ENCODE measurements around the gene FANCI.
A peak's percentile ranks its signal among the peaks of the same experiment; 100 is the strongest.

Gene FANCI

GRCh38 chr15:89358435-89358754 lies 114.6 kb downstream of the FANCI start:
- Histone ChIP-seq H3K27me3 (ENCODE audit: low read depth, low read length) (peaks cover 32% of the 10 kb centered on the region), H4K20me1 (ENCODE audit: insufficient read depth, low read length) (no peaks in the 10 kb centered on the region), H3K4me1 (ENCODE audit: low read length) (peaks cover 23% of the 10 kb centered on the region), H3K27ac (ENCODE audit: low read length) (no peak overlapping the region), H3K9ac (ENCODE audit: low read length) (peak overlapping the region; percentile 68; the same call in 1 of the 2 replicates), H3K36me3 (replicated peaks; ENCODE audit: low read depth, low read length) (no peaks in the 10 kb centered on the region), H3K79me2 (ENCODE audit: low read length) (no peaks in the 10 kb centered on the region), H3K4me2 (ENCODE audit: low read length) (peak overlapping the region; percentile 72), H2AFZ (ENCODE audit: low read depth, low read length) (no peak overlapping the region), H3K4me3 (ENCODE audit: low read length) (peak overlapping the region; percentile 78), H3K9me3 (ENCODE audit: insufficient read depth, low read length) (no peaks in the 10 kb centered on the region)
- no peak for TF ChIP-seq EZH2phosphoT487 (IDR thresholded peaks at IDR 0.05; ENCODE audit: low read depth)
- no peak for TF ChIP-seq CTCF (IDR thresholded peaks at IDR 0.05; ENCODE audit: low read depth, low read length)

DNA sequence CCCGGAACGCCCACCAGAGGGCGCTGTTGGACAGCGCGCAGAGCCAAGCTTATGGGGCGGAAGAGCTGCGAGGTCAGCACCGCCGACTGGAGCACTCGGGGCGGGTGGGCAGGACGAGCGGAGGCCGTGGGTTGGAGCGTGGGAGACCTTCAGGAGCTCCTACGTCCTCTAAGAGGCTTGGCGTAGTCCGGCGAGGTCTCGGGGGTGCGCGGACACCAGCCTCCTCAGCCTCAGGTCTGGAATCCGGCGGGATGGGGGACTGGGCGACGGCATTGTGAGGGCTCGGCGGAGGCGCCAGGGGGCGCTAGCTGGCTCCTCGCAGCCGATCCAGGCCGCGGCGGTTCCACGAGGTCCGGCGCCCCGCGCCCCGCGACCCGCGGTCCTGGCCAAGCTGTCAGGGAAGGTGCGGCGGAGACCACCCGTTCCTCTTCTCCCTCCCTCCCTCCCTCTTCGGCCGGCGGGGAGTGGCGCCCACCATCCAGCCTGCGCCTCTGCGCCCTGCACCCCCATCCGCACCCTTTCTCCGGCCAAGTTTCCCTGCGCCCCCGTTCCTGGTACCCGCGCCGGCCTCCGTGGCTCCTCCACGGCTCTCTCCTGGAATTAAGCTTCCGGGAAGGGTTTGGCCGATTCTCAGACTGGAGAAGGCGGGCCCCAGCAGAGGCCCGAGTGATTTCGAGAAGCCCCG lies 115.1 kb downstream of the FANCI start:
- H3K27me3 ChIP-seq (ENCODE audit: low read depth, low read length) = peaks cover 32% of the 10 kb centered on the region

GRCh38 chr15:89359471-89360293 lies 115.9 kb downstream of the FANCI start:
- H3K9ac ChIP-seq (ENCODE audit: low read length) = peak overlapping the region; percentile 68; the same call in 1 of the 2 replicates
- H3K9me3 ChIP-seq (ENCODE audit: insufficient read depth, low read length) = no peaks in the 10 kb centered on the region
- H3K27ac ChIP-seq (ENCODE audit: low read length) = no peak overlapping the region
- H3K79me2 ChIP-seq (ENCODE audit: low read length) = no peaks in the 10 kb centered on the region
- H4K20me1 ChIP-seq (ENCODE audit: insufficient read depth, low read length) = no peaks in the 10 kb centered on the region
- H3K4me2 ChIP-seq (ENCODE audit: low read length) = peak overlapping the region; percentile 72
- no peaks in the 10 kb centered on the region for H3K36me3 ChIP-seq (replicated peaks; ENCODE audit: low read depth, low read length)
- peaks cover 23% of the 10 kb centered on the region for H3K4me1 ChIP-seq (ENCODE audit: low read length)
- peaks cover 30% of the 10 kb centered on the region for H3K27me3 ChIP-seq (ENCODE audit: low read depth, low read length)
- peak overlapping the region; percentile 88 for H2AFZ ChIP-seq (ENCODE audit: low read depth, low read length)
- peak overlapping the region; percentile 78 for H3K4me3 ChIP-seq (ENCODE audit: low read length)
- TF ChIP-seq EZH2phosphoT487 (IDR thresholded peaks at IDR 0.05; ENCODE audit: low read depth) (no peak), CTCF (IDR thresholded peaks at IDR 0.05; ENCODE audit: low read depth, low read length) (no peak)

More for the DNA sequence above, 115.1 kb downstream of the FANCI start:
- Histone ChIP-seq H3K9ac (ENCODE audit: low read length) (peak overlapping the region; percentile 68), H4K20me1 (ENCODE audit: insufficient read depth, low read length) (no peaks in the 10 kb centered on the region), H3K9me3 (ENCODE audit: insufficient read depth, low read length) (no peaks in the 10 kb centered on the region), H3K36me3 (replicated peaks; ENCODE audit: low read depth, low read length) (no peaks in the 10 kb centered on the region), H3K27ac (ENCODE audit: low read length) (no peak overlapping the region), H3K4me3 (ENCODE audit: low read length) (peak overlapping the region; percentile 78), H2AFZ (ENCODE audit: low read depth, low read length) (peak overlapping the region; percentile 88), H3K79me2 (ENCODE audit: low read length) (no peaks in the 10 kb centered on the region), H3K4me2 (ENCODE audit: low read length) (peak overlapping the region; percentile 72), H3K4me1 (ENCODE audit: low read length) (peaks cover 23% of the 10 kb centered on the region)
- no peak for TF ChIP-seq EZH2phosphoT487 (IDR thresholded peaks at IDR 0.05; ENCODE audit: low read depth)
- peak; percentile 97 for TF ChIP-seq CTCF (IDR thresholded peaks at IDR 0.05; ENCODE audit: low read depth, low read length)

- H3K9ac ChIP-seq (ENCODE audit: low read length) = no peak overlapping the region
- H2AFZ ChIP-seq (ENCODE audit: low read depth, low read length) = no peak overlapping the region
- H3K4me3 ChIP-seq (ENCODE audit: low read length) = no peak overlapping the region
- no peaks in the 10 kb centered on the region for H3K79me2 ChIP-seq (ENCODE audit: low read length)
- no peaks in the 10 kb centered on the region for H3K9me3 ChIP-seq (ENCODE audit: insufficient read depth, low read length)
- no peak overlapping the region for H3K27ac ChIP-seq (ENCODE audit: low read length)
- no peaks in the 10 kb centered on the region for H4K20me1 ChIP-seq (ENCODE audit: insufficient read depth, low read length)
- H3K36me3 ChIP-seq (replicated peaks; ENCODE audit: low read depth, low read length) = no peaks in the 10 kb centered on the region
- peaks cover 25% of the 10 kb centered on the region for H3K27me3 ChIP-seq (ENCODE audit: low read depth, low read length)
- TF ChIP-seq EZH2phosphoT487 (IDR thresholded peaks at IDR 0.05; ENCODE audit: low read depth) (no peak), CTCF (IDR thresholded peaks at IDR 0.05; ENCODE audit: low read depth, low read length) (no peak)
- H3K4me2 ChIP-seq (ENCODE audit: low read length) = no peak overlapping the region
- peaks cover 23% of the 10 kb centered on the region for H3K4me1 ChIP-seq (ENCODE audit: low read length)
Observed at GRCh38 chr15:89360294-89360971, 116.7 kb downstream of the FANCI start.

All from OCI-LY3 (cell line).